Esophagus squamous epithelium (tissue), 5 donors: ENCODE data around the gene P3H2. TPM values are rescaled to one million over a fixed set of nuclear protein-coding genes. Genes with fewer than 3 reads are reported as not detected.

Experiments used
- DNase-seq: peaks from one replicate; lab custom pipeline; 2025; lab: John Stamatoyannopoulos, UW
- H3K27ac ChIP-seq, 4 donors: fragments of 200-600 bp; sonication (generic); one replicate each; pipeline ENCODE4 v1.5.1; 2016 to 2019; ENCODE audit warnings: mild to moderate bottlenecking in 1 of 4
- H3K27me3 ChIP-seq, 4 donors: fragments of 200-600 bp; sonication (generic); 1 replicate in 3 of 4; 2 replicates in 1 of 4; pipeline versions ENCODE4 v1.5.1 to v1.6.0; 2017 to 2021; ENCODE audit warnings: antibody characterized with exemption in 1 of 4
- H3K36me3 ChIP-seq, 3 donors: fragments of 200-600 bp; sonication (generic); one replicate each; pipeline ENCODE4 v1.5.1; 2016 to 2019
- H3K4me1 ChIP-seq, 3 donors: fragments of 200-600 bp; sonication (generic); one replicate each; pipeline ENCODE4 v1.5.1; 2017 to 2019
- H3K4me3 ChIP-seq, 4 donors: fragments of 200-600 bp; sonication (generic); 1 replicate in 3 of 4; 2 replicates in 1 of 4; pipeline ENCODE4 v1.5.1; 2016 to 2019; ENCODE audit warnings: mild to moderate bottlenecking in 2 of 4, moderate library complexity in 1 of 4
- H3K9me3 ChIP-seq, 3 donors: fragments of 200-600 bp; sonication (generic); one replicate each; pipeline ENCODE4 v1.5.1; 2016 to 2019
- POLR2A ChIP-seq, 4 donors: fragments of 450-650 bp; IDR thresholded peaks; one replicate each; pipeline ENCODE4 v1.6.1; 2017; ENCODE audit warnings: antibody characterized with exemption in 4 of 4, mild to moderate bottlenecking in 4 of 4, moderate library complexity in 3 of 4
- WGBS, 2 donors: methylation state at CpG; one replicate each; pipeline ENCODE4 v1.1.5; 2018; 5-methylcytosine and 5-hydroxymethylcytosine counted together
- intact Hi-C: fragments of 100-400 bp; cut with DNase I; formaldehyde crosslinking; loops from one replicate; pipeline ENCODE4 v1.15.0; 2022
- total RNA-seq, 4 donors: library from RNA; depleted of rRNA; stranded (reverse); fragments of >200 nt; gene quantifications; one replicate each; pipeline ENCODE4 v1.1.0, GENCODE V29; 2016
- TF ChIP-seq, protein P1 (sequence below), 6 experiments: fragments of 450-650 bp in 4 of 6; fragments of 200-600 bp in 2 of 6; sonication (generic) in 2 of 6; IDR thresholded peaks; one replicate each; pipeline ENCODE4 v1.5.1; 2016 to 2019; ENCODE audit warnings: antibody characterized with exemption in 6 of 6, mild to moderate bottlenecking in 4 of 6, moderate library complexity in 4 of 6
- donor health status: DM: yes; HTN: yes; CAD: no.

P3H2 gene
- total RNA-seq, 4 donors from 2014 or later, result 16.5 to 41.2 (median 34.0) TPM

DNA sequence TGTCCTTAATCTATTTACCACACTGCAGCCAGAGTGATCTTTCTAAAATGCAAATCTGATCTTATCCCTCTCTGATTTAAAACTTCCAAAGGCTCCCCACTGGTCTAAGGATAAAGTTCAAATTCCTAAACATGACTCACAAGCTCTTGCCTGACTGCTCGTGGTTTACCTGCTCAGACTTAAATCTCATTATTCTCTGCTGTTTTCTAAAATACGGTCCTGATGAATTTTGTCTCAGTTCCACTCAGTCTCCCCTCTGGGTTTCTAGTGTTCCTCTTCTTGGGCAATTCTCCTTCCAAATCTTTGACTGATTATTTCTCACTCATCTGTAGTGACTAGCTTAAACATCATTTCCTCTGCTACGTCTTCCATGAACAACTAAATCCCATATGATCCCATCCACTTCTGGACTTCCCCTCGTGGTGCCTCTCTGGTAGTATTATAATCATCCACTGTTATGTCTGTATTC is 108.3 kb downstream of the P3H2 start:
- Histone ChIP-seq H3K9me3 (no peaks in the 10 kb centered on the region), H3K27ac (peak overlapping the region in 3 of 4 donors; percentile 42 to 64 (median 63)), H3K36me3 (no peaks in the 10 kb centered on the region), H3K4me3 (no peak overlapping the region), H3K27me3 (no peaks in the 10 kb centered on the region), H3K4me1 (peaks cover 0 to 34% (median 6%) of the 10 kb centered on the region in 3 donors)
- intact Hi-C loops, result no loop called here
- WGBS, 2 donors, result 24 to 32% methylated on average over 4 of the region's 4 CpGs
- TF ChIP-seq, protein P1, sequence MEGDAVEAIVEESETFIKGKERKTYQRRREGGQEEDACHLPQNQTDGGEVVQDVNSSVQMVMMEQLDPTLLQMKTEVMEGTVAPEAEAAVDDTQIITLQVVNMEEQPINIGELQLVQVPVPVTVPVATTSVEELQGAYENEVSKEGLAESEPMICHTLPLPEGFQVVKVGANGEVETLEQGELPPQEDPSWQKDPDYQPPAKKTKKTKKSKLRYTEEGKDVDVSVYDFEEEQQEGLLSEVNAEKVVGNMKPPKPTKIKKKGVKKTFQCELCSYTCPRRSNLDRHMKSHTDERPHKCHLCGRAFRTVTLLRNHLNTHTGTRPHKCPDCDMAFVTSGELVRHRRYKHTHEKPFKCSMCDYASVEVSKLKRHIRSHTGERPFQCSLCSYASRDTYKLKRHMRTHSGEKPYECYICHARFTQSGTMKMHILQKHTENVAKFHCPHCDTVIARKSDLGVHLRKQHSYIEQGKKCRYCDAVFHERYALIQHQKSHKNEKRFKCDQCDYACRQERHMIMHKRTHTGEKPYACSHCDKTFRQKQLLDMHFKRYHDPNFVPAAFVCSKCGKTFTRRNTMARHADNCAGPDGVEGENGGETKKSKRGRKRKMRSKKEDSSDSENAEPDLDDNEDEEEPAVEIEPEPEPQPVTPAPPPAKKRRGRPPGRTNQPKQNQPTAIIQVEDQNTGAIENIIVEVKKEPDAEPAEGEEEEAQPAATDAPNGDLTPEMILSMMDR (IDR thresholded peaks at IDR 0.05), result no peak
- no peak for TF ChIP-seq POLR2A (IDR thresholded peaks at IDR 0.05)
- DNase-seq, result no peak

DNA sequence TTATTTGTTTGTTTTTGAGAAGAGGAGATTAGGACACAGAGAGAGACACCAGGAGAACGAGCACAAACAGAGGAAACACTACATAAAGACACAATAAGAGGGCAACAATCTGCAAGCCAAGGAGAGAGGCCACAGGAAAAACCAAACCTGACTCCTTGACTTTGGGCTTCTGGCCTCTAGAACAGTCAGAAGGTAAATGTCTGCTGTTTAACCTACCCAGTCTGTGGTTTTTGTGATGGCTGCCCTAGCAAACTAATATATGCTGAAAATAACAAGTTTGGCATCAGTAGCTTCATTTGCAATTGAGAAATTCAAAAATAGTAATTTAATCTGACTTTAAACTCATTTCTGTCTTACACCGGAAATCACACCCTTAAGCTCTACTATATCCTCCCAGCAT is 110.2 kb downstream of the P3H2 start:
- Histone ChIP-seq H3K4me3 (no peak overlapping the region), H3K27ac (no peak overlapping the region), H3K4me1 (peaks cover 0 to 32% (median 4%) of the 10 kb centered on the region in 3 donors), H3K36me3 (no peaks in the 10 kb centered on the region), H3K27me3 (no peaks in the 10 kb centered on the region), H3K9me3 (no peaks in the 10 kb centered on the region)
- no peak for TF ChIP-seq POLR2A (IDR thresholded peaks at IDR 0.05)
- no peak for DNase-seq
- 44 to 72% methylated on average over 2 of the region's 2 CpGs for WGBS, 2 donors
- intact Hi-C loops, result no loop called here

DNA sequence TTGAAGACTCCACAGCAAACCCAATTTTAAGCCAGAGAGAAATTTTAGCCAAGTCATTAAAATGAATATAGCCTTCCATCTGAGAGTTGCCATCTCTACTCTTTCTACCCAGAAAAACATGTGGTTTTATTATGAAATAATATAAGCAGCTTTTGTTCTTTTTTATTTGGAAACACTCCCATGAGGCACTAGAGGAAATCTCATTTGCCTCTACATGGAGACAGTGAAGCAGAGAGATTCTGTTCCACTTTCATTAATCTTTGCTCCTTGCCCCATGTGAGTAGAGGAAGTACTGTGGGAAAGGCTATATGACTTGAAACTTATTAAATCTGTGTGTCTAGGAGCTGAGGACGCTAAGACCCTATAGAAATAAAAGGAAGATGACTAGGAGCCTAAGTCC is 111.1 kb downstream of the P3H2 start:
- H3K4me1 ChIP-seq, result peaks cover 0 to 30% (median 4%) of the 10 kb centered on the region in 3 donors
- H3K4me3 ChIP-seq, result no peak overlapping the region
- intact Hi-C loops, result no loop called here
- no peaks in the 10 kb centered on the region for H3K27me3 ChIP-seq
- H3K9me3 ChIP-seq, result no peaks in the 10 kb centered on the region
- DNase-seq, result no peak
- no peak overlapping the region for H3K27ac ChIP-seq
- WGBS, 2 donors, result 73 to 94% methylated on average over 1 of the region's 1 CpG
- TF ChIP-seq POLR2A (IDR thresholded peaks at IDR 0.05), result no peak
- TF ChIP-seq, protein P1 (IDR thresholded peaks at IDR 0.05), result no peak
- no peaks in the 10 kb centered on the region for H3K36me3 ChIP-seq

DNA sequence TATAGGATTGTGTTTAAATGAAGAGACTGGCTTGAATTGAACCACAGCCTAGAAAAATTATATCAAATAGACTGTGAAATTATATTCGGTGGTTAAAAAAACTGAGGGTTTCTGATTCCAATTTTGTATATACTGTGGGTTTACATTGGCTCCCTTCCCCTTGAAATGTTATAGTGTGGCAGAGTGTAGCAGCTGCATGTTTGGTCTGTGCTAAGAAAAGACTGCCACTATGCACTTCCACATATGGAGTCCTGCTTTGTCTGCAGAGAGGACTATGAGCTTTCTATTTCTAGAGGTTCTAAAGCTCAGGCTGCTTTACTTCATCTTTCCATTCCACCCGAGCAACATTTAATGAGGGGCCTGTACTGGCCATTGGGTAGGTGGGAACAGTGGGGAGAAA is 112.3 kb downstream of the P3H2 start:
- H3K36me3 ChIP-seq, result no peaks in the 10 kb centered on the region
- intact Hi-C loops, result no loop called here
- no peak for DNase-seq
- no peak overlapping the region for H3K4me3 ChIP-seq
- no peaks in the 10 kb centered on the region for H3K9me3 ChIP-seq
- H3K4me1 ChIP-seq, result peaks cover 0 to 28% (median 0%) of the 10 kb centered on the region in 3 donors
- TF ChIP-seq, protein P1 (IDR thresholded peaks at IDR 0.05), result no peak
- no peak for TF ChIP-seq POLR2A (IDR thresholded peaks at IDR 0.05)
- WGBS, 2 donors, result 43 to 75% methylated on average over 2 of the region's 2 CpGs
- H3K27me3 ChIP-seq, result no peaks in the 10 kb centered on the region
- H3K27ac ChIP-seq, result no peak overlapping the region

DNA sequence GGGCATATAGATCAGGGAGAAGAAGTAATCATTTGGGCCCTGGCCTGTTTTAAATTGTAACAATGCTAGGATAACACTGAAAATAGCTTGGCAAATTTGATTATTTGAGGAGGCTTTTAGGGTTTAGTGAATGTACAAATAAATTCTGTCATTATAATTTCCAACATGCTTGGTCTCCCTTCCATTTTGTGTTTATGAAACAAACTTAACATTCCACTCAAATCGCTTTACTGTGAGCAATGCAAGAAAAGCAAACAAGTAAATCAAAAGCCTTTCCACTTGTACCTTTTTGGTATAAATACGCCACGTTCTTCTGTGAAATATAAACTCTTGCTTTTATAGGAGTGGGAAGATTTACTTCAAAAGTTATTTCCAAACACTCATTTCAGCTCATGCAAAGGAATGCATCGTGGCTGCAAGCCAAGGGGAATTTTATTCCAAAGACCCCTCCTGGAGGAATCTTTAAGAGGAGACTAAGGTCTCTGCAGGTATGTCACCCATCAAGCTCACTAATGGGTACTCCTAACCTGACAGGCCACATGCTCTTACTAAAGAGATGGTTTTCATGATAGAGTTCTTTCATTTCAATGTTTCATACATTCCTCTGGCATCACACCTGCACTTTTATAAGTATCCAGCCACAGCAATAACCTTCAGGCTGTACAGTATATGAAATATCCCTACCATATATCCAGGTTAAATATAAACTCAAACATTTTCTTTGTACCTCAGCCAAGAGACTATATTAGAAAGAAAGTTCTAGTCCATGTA is 115.2 kb downstream of the P3H2 start:
- no peak for DNase-seq
- intact Hi-C loops, result no loop called here
- no peak overlapping the region for H3K27ac ChIP-seq
- WGBS, 2 donors, result 61 to 80% methylated on average over 4 of the region's 4 CpGs
- H3K4me3 ChIP-seq, result no peak overlapping the region
- H3K27me3 ChIP-seq, result no peaks in the 10 kb centered on the region
- H3K36me3 ChIP-seq, result no peaks in the 10 kb centered on the region
- H3K9me3 ChIP-seq, result no peaks in the 10 kb centered on the region
- peaks cover 0 to 16% (median 4%) of the 10 kb centered on the region in 3 donors for H3K4me1 ChIP-seq
- TF ChIP-seq POLR2A (IDR thresholded peaks at IDR 0.05), result no peak
- TF ChIP-seq, protein P1 (IDR thresholded peaks at IDR 0.05), result no peak
